Embryonic facial prominence (tissue), 1 donor: ENCODE measurements around the gene HDAC9.

Experiments used
- DNase-seq: peaks from one replicate; pipeline ENCODE4 v3.0.0-alpha.2; 2016; ENCODE audit errors: extremely low spot score

The HDAC9 gene

DNA sequence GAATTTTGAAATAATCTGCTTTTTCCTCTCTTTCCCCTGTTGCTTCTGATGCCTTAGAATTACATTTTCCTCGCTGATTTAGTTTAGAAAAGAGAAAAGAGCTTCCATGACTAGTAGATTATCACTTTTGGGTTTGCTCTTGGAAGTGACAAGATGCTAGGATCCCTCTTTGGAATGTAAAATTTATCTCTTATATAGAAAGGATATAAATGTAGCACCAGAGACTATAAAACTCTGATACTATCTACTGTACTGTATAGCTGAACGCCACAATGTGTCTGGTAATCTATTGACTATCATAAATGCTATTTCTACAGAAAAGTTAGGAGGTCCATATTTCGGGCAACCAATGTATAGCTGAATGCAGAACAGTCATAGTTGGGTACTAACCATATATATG lies 1.1 kb upstream of the HDAC9 start:
- no peak for DNase-seq

DNA sequence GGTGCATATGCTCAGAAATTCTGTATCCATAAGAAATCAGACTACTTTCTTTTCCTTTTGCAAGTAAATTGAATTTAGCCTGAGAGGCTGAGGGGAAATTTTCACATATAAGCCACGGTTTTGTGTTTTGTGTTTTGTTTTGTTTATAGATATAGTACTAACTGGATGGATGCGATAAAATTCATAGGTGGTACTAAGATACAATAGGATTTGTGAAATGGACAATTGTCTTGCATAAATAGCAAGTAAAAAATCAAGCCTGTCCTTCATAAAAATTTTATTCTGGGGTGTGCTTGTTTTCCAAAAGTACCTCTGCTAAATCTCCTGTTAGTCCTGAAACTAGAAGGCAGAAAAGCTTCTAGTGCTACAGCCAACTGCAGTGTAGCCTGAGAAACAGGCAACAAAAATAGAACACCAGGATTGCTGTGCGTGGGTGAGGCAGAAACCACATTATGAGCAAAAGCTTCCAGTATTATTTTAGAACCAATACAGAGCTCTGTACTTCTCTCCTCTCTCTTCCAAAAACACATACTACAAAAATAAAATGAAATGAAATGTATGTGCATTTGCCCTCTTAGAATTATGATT lies 634 bp upstream of the HDAC9 start:
- DNase-seq, result no peak

DNA sequence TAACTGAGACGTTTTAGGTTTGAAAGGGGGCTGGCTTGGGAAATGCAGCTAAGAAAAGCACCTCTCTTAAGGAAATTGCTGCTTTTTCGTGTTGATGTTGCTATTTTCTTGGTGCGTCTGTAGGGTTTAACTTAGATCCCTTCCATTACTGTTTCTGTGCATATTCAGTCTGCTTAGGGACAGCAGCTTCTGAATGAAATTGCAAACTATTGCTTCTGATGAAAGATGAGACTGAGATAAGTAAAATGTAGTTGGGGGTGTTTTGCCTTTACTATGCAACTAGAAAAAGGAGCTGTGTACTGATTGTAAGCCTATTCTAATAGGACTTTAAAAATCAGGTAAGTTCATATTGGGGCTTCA lies 772 bp downstream of the HDAC9 start:
- no peak for DNase-seq

GRCh38 chr7:18497082-18497481 lies 1.5 kb downstream of the HDAC9 start:
- no peak for DNase-seq

DNA sequence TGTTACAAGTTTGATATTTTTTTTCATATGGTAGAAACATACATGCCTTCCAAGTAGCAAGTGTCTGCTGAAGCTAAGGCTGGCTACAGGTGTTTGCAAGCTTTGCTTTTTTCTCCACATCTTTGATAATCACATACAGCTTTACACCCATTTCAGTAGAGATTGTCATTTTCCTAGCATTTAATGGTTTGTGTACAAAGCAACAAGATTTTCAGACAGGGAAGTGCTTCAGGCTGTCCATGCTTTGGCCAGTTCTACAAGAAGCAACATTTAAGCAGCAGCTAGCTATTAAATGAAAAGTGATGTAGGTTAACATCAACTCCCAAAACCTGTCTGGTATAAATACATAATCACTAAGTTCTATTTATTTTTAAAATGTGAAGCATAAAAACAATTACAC lies 2.3 kb downstream of the HDAC9 start:
- DNase-seq, result no peak

GRCh38 chr7:18498341-18498740 lies 2.8 kb downstream of the HDAC9 start:
- no peak for DNase-seq

DNA sequence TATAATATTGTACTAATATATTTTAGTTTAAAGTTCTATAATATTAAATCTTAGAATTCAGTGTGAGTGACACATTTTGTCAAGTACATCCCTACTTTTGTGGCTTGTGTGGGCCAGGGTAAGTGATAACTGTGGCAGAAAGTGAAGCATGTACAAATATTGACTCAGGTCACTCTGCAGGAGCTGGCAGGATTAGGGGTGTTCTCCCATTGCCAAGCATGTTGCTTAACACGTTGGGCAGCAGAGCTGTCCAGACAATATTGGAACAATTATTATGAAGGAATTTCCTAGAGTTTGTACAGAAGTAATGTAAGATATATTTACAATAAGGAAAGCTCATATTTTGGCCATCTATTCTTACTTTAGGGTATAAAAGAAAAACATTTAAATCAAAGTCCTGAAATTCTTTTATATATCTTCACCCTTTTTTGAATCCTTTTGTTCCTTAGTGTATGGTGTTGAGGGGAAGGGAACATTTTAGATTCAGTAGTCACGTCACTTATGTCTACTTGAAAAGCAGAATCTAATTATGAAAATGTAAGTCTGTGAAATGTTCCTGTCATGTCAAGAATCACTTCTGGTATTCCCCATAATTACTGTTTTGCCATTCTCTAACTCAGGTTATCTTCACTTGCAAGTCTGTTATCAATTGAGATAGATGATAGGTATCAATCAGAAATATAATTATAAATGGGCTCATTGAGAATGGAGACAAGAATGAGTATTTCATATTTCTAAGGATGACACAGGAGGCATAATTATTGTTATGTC lies 4.0 kb downstream of the HDAC9 start:
- no peak for DNase-seq

- DNase-seq, result no peak
Measured at GRCh38 chr7:18503126-18503866, 7.7 kb downstream of the HDAC9 start.

GRCh38 chr7:18504965-18505364 lies 9.4 kb downstream of the HDAC9 start:
- no peak for DNase-seq

- no peak for DNase-seq
Measured at GRCh38 chr7:18505870-18506460, 10.4 kb downstream of the HDAC9 start.

- DNase-seq, result no peak
Measured at GRCh38 chr7:18508443-18509427, 13.2 kb downstream of the HDAC9 start.

DNA sequence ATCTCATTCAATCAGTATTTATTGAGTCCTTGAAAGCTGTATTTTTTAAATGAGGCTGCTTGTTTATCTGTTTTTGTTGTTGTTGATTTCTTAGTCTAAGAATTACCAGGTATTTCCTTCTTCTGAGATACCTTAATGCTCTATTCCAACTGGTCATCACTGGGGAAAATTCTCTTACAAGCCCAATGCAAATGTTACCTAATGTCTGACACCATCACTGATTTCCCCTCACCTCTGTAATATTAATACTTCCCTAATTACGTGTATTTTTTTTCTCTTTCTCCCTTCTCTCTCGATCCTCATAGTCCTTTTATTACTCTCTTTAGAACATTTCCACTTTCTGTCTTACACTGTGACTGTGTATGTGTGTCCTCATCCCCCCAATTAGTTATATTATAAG lies 13.9 kb downstream of the HDAC9 start:
- no peak for DNase-seq

DNA sequence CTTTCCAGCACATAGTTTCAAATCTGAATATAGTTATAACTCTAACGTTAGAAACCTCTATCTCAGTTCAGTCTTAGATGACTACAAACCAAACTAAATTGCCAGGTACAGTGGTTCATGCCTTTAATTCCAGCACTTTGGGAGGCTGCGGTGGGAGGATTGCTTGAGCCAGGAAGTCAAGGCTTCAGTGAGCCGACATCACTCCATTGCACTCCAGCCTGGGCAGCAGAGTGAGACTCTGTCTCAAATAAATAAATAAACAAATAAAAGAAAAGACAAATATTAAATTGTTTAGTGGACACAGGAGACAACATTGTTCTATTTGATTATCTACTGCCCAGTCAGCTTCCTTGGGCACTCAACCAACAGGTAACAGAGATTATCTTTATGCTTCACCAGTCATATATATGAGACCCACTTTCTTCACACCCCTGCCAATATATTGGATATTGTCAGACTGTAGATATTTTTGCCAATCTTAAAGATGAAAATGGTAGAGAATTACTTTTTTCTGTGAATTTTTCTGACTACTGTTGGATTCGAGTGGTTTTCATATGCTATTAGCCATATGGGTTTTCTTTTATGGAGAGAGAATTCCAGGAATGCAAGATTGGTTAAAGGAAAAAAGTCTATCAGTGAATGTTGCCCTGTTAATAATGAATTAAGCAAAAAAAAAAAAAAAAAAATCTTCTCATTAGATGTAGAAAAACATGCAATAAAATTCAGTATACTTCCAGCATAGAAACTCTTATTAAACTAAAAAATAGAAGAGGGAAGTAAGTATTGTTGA lies 16.0 kb downstream of the HDAC9 start:
- no peak for DNase-seq

GRCh38 chr7:18513343-18513742 lies 17.8 kb downstream of the HDAC9 start:
- no peak for DNase-seq

- no peak for DNase-seq
Measured at GRCh38 chr7:18515067-18515466, 19.5 kb downstream of the HDAC9 start.

DNA sequence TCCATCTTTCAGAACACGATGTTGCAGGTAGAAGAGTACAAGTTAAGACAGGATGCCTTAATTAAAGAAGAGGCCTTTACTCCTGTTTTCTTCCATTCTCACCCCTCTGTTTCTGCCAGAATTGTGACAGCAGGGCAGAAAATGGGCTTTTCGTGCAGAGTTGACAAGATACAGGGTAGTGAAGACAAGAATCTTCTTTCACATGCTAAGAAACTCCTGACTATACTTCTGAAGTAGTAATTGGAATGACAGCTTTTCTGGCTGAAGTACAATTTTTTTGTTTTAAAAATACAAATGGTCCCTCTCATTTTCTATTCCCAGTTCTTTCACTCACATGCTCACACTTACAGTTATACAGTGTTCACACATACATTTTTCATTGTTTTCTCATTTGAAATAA lies 22.1 kb downstream of the HDAC9 start:
- no peak for DNase-seq

GRCh38 chr7:18518555-18518954 lies 23.0 kb downstream of the HDAC9 start:
- no peak for DNase-seq

DNA sequence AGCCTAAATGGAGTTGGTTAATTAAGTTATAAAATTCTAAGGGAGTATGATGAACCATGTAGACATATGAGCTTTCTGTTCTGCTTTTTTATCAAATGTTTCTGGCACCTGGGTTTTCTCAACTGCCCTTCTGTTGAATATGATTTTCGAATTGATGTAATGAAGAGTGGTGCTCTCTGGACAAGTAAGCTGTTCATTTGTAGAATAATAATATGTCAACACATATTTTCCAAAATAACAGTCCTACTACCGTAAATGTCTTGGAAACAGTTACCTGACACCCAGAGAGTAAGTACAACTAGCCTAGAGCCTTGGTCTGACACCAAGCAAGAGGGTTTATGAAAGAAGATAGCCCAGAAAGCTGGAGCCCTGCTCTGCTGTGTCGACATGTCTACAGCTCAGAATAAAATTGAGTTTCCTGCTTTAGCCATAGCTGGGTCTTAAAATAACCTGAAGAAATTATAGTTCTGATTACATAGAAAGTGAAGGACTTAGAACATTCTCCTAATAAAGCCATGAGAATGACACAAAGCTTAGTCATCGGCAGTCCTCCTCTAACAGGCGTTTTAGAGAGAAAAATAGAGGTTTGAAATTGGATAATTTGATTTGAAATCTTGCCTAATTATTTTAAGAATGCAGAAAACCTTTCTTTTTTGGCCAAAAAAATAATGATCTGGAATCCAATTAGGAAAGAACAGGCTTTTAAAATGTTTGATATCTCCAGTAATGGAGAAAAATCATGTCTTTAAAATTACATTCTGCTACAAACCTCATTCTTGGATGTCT lies 25.1 kb downstream of the HDAC9 start:
- DNase-seq, result no peak

- no peak for DNase-seq
Measured at GRCh38 chr7:18521236-18521589, 25.7 kb downstream of the HDAC9 start.
